ENCODE results near the gene SLC49A4.

Gene SLC49A4

DNA sequence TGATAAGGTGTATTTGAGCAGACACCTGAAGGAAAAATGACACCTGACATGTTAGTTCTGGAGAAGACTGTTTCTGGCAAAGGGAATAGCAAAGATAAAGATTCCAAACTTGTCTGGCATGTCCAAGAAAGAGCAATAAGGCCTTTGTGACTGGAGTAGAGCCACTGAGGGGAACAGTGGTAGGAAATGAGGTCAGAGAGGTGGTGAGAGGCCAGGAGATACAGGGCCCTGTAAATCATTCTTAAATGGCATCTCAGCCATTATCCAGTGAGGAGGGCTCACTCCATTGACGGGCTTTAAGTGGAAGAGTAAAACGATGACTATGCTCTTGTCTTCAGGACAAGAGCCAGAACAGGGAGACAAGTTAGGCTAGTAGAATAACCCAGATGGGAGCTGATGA is 4.5 kb downstream of the SLC49A4 start:
- Histone ChIP-seq H3K27me3 (no peaks in the 10 kb centered on the region), H3K4me1 (ENCODE audit: control insufficient read depth in 1 of 2, insufficient read depth in 1 of 2, low read depth in 1 of 2, low read length in 1 of 2) (peaks cover 48 to 55% of the 10 kb centered on the region in 2 experiments), H3K9me3 (no peaks in the 10 kb centered on the region), H3K27ac (peak overlapping the region; percentile 56), H3K36me3 (no peaks in the 10 kb centered on the region), H3K4me3 (ENCODE audit: low read depth in 1 of 2, low read length in 1 of 2) (no peak overlapping the region)
- no peak for TF ChIP-seq CTCF (IDR thresholded peaks at IDR 0.05)

DNA sequence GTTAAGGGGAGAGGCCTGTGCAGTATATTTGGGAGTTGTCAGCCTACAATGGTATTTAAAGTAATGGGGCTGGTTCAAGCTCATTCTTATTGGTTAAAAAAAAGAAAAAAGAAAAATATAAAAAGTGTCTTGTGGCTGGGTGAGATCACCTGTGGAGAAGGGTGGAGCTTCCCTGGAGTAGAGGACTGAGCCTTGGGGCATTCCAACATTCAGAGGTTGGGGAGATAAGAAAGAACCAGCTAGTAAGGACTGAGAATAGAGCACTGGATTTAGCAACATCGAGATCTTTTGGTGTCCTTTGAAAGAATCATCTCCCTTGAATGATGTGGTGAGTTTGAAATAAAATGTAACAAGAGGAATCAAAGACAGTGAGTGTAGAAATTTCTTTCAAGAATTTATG is 5.2 kb downstream of the SLC49A4 start:
- Histone ChIP-seq H3K27ac (peak overlapping the region; percentile 56), H3K4me1 (ENCODE audit: control insufficient read depth in 1 of 2, insufficient read depth in 1 of 2, low read depth in 1 of 2, low read length in 1 of 2) (peaks cover 48 to 52% of the 10 kb centered on the region in 2 experiments), H3K36me3 (no peaks in the 10 kb centered on the region), H3K4me3 (ENCODE audit: low read depth in 1 of 2, low read length in 1 of 2) (no peak overlapping the region), H3K27me3 (no peaks in the 10 kb centered on the region), H3K9me3 (no peaks in the 10 kb centered on the region)
- TF ChIP-seq CTCF (IDR thresholded peaks at IDR 0.05), result no peak

DNA sequence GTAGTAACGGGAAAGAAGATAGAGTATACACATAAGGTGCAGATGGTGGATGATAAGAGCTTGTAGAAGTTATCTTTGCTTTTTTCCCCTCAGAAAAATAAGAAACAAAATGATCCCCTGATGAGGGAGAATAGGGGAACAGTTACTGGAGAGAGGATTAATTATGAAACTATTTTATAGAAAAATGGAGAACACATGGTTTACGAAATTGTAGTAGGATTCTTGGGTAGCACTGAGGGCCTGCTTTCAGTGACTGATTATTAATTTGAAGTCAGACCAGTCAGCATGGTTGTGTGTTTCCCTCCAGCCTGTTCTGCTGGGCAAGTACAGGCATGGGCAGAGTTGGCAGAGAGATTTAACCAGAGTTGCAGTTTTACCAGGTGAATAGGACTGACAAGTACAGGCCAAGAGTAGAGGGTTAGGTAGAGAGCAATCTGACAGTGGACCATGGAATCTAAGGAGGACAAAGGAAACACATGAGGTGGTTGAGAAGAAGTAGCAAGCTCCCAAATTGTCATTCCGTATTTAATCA is 5.9 kb downstream of the SLC49A4 start:
- no peak overlapping the region for H3K4me3 ChIP-seq (ENCODE audit: low read depth in 1 of 2, low read length in 1 of 2)
- H3K27me3 ChIP-seq, result no peaks in the 10 kb centered on the region
- no peaks in the 10 kb centered on the region for H3K9me3 ChIP-seq
- H3K36me3 ChIP-seq, result no peaks in the 10 kb centered on the region
- H3K4me1 ChIP-seq (ENCODE audit: control insufficient read depth in 1 of 2, insufficient read depth in 1 of 2, low read depth in 1 of 2, low read length in 1 of 2), result peaks cover 51 to 54% of the 10 kb centered on the region in 2 experiments
- H3K27ac ChIP-seq, result peak overlapping the region; percentile 56
- no peak for TF ChIP-seq CTCF (IDR thresholded peaks at IDR 0.05)

DNA sequence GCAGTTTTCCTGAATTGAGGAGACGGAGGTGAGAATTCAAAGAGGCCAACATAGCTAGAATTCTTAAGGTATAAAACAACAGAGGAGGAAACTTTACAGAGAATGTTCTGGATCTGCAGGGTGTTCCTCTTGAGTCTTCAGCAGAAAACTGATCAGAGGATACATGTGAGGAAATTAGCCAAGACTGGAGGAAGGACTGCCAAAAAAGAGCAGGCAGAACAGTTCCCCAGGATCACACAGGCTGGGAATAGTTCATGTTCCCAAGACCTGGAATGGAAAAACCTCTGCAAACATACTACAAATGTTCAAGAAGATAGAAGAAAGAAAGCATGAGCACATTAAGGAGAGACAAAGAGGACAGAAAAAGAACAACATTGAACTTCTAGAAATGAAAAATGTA is 7.5 kb downstream of the SLC49A4 start:
- Histone ChIP-seq H3K27me3 (no peaks in the 10 kb centered on the region), H3K9me3 (no peaks in the 10 kb centered on the region), H3K4me3 (ENCODE audit: low read depth in 1 of 2, low read length in 1 of 2) (no peak overlapping the region), H3K36me3 (peaks cover 7% of the 10 kb centered on the region), H3K4me1 (ENCODE audit: control insufficient read depth in 1 of 2, insufficient read depth in 1 of 2, low read depth in 1 of 2, low read length in 1 of 2) (peaks cover 43 to 44% of the 10 kb centered on the region in 2 experiments), H3K27ac (no peak overlapping the region)
- no peak for TF ChIP-seq CTCF (IDR thresholded peaks at IDR 0.05)

GRCh38 chr3:122803977-122804376 is 9.1 kb downstream of the SLC49A4 start:
- H3K27ac ChIP-seq, result no peak overlapping the region
- no peaks in the 10 kb centered on the region for H3K27me3 ChIP-seq
- TF ChIP-seq CTCF (IDR thresholded peaks at IDR 0.05), result no peak
- peaks cover 31 to 33% of the 10 kb centered on the region in 2 experiments for H3K4me1 ChIP-seq (ENCODE audit: control insufficient read depth in 1 of 2, insufficient read depth in 1 of 2, low read depth in 1 of 2, low read length in 1 of 2)
- H3K4me3 ChIP-seq (ENCODE audit: low read depth in 1 of 2, low read length in 1 of 2), result no peak overlapping the region
- H3K36me3 ChIP-seq, result peaks cover 24% of the 10 kb centered on the region
- no peaks in the 10 kb centered on the region for H3K9me3 ChIP-seq

DNA sequence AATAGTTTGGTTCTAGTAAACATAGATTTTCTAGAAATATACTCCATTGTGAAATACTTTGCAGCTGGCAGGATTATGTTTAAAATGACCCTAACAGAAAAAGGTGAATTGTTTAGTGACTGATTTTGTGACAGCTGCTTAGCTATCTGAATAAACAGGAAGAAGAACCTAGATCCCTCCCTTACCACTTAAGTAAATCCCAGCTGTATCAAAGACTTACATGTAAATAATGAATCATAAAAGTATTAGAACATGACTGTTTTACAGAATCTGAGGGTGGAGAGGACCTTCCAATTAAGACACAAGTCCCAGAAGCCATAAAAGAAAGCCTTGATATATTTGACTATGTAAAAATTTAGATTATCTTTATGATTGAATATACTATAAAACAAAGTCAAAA is 15.9 kb downstream of the SLC49A4 start:
- Histone ChIP-seq H3K4me1 (ENCODE audit: control insufficient read depth in 1 of 2, insufficient read depth in 1 of 2, low read depth in 1 of 2, low read length in 1 of 2) (peaks cover 6 to 7% of the 10 kb centered on the region in 2 experiments), H3K36me3 (peaks cover 75% of the 10 kb centered on the region), H3K9me3 (no peaks in the 10 kb centered on the region), H3K27ac (no peak overlapping the region), H3K4me3 (ENCODE audit: low read depth in 1 of 2, low read length in 1 of 2) (no peak overlapping the region), H3K27me3 (no peaks in the 10 kb centered on the region)
- no peak for TF ChIP-seq CTCF (IDR thresholded peaks at IDR 0.05)
